Esophagus (tissue), 2 donors: Measurements from ENCODE around the gene UBE2V1. TPM values are rescaled to one million over a fixed set of nuclear protein-coding genes. Genes with fewer than 3 reads are reported as not detected.

Source experiments
- H3K27ac ChIP-seq, 2 donors: one replicate each; pipeline ENCODE4 v1.5.1; 2013; ENCODE audit warnings: low read depth in 2 of 2, mild to moderate bottlenecking in 2 of 2, inconsistent platforms in 1 of 2, low read length in 1 of 2, moderate library complexity in 1 of 2
- H3K27me3 ChIP-seq, 2 donors: one replicate each; pipeline ENCODE4 v1.6.1; 2013; ENCODE audit warnings: low read length in 2 of 2, control low read depth in 1 of 2, mild to moderate bottlenecking in 1 of 2; ENCODE audit not compliant: insufficient read depth in 2 of 2, control insufficient read depth in 1 of 2
- H3K36me3 ChIP-seq, 2 donors: one replicate each; pipeline ENCODE4 v1.6.1; 2013; ENCODE audit warnings: low read length in 1 of 2; ENCODE audit not compliant: control insufficient read depth in 2 of 2, insufficient read depth in 2 of 2
- H3K4me1 ChIP-seq, 2 donors: one replicate each; pipeline ENCODE4 v1.6.1; 2013; ENCODE audit warnings: low read length in 1 of 2; ENCODE audit not compliant: control insufficient read depth in 2 of 2, insufficient read depth in 2 of 2
- H3K4me3 ChIP-seq, 2 donors: one replicate each; pipeline ENCODE4 v1.5.1; 2013; ENCODE audit warnings: low read length in 2 of 2, mild to moderate bottlenecking in 2 of 2, low read depth in 1 of 2, moderate library complexity in 1 of 2
- H3K9me3 ChIP-seq, 2 donors: one replicate each; pipeline ENCODE4 v1.6.1; 2013; ENCODE audit warnings: mild to moderate bottlenecking in 2 of 2, low read depth in 1 of 2, low read length in 1 of 2, moderate library complexity in 1 of 2; ENCODE audit not compliant: control insufficient read depth in 2 of 2, insufficient read depth in 1 of 2
- WGBS, 2 donors: extraction: QIAGEN DNeasy Blood & Tissue Kit; methylation state at CpG; one replicate each; pipeline ENCODE4 v1.1.7; 2013; 5-methylcytosine and 5-hydroxymethylcytosine counted together
- polyA plus RNA-seq, 2 donors: library from polyadenylated mRNA; stranded (reverse); fragments of 200-250 nt; gene quantifications; one replicate each; pipeline ENCODE4 v1.2.3, GENCODE V29; 2013
- donor health status: healthy with polysubstance abuse.
- donor health status: Bipolar disorder and iron deficiency.

Gene UBE2V1
- polyA plus RNA-seq, 2 donors = 57.4 to 73.1 TPM

DNA sequence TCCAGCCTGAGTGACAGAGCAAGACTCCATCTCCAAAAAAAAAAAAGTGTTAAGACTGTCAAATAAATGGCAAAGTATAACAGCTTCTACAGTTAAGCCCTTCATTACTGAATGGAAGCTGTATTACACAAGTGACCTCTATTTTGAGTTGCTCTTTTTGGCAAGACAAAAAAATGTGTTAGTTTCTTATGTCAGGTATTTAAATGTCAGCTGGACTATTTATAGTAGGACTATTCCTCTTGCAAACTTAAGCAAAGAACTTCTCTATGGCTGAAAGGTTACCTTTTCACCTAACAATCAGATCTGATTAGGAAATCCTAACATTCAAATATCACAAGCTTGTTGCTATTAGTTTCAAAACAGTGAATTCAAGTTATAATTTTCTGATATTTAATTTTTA is 12.4 kb downstream of the UBE2V1 start:
- Histone ChIP-seq H3K27me3 (no peaks in the 10 kb centered on the region), H3K27ac (no peak overlapping the region), H3K36me3 (peaks cover 0 to 8% of the 10 kb centered on the region in 2 donors), H3K4me1 (peaks cover 0 to 10% of the 10 kb centered on the region in 2 donors), H3K4me3 (no peak overlapping the region), H3K9me3 (no peaks in the 10 kb centered on the region)

DNA sequence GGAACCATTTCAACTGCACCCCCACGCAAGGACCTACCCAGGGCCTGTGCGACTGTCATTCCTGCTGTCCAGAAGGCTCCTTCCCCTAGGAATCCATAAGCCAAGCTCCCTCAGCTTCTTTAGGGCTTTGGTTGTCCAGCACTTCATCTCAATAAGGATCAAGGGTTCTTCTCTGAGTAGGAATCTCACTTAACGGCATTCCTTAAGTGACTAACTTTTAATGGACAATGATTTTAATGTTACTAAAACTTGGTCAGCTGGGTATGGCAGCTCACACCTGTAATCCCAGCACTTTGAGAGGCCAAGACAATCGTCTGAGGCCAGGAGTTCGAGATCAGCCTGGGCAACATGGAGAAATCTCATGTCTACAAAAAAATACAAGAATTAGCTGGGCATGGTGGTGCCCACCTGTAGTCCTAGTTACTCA is 13.4 kb downstream of the UBE2V1 start:
- Histone ChIP-seq H3K27me3 (no peaks in the 10 kb centered on the region), H3K9me3 (no peaks in the 10 kb centered on the region), H3K36me3 (peaks cover 0 to 13% of the 10 kb centered on the region in 2 donors), H3K4me3 (no peak overlapping the region), H3K27ac (peak overlapping the region; percentile 84), H3K4me1 (peaks cover 0 to 10% of the 10 kb centered on the region in 2 donors)
- WGBS, 2 donors = 84 to 86% methylated on average over 5 of the region's 5 CpGs

DNA sequence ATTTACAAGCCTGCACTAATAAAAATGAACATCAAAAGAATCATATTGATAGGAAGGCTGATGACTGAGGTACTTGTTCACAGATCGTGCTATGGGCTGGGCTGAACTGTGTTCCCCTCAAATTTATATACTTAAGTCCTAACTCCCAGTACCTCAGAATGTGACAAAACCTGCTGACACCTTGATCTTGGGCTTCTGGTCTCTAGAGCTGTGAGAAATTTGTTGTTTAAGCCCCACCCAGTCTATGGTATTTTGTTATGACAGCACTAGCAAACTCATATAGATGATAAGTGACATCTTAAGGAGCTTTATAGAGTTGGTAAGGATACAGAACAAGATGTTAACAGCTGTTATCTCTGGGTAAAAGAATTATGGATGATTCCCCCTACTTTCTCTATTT is 13.8 kb downstream of the UBE2V1 start:
- H3K27ac ChIP-seq = peak overlapping the region; percentile 84
- H3K27me3 ChIP-seq = no peaks in the 10 kb centered on the region
- no peak overlapping the region for H3K4me3 ChIP-seq
- no peaks in the 10 kb centered on the region for H3K9me3 ChIP-seq
- peaks cover 0 to 14% of the 10 kb centered on the region in 2 donors for H3K36me3 ChIP-seq
- peaks cover 0 to 10% of the 10 kb centered on the region in 2 donors for H3K4me1 ChIP-seq
- WGBS, 2 donors = 43 to 45% methylated on average over 1 of the region's 1 CpG

DNA sequence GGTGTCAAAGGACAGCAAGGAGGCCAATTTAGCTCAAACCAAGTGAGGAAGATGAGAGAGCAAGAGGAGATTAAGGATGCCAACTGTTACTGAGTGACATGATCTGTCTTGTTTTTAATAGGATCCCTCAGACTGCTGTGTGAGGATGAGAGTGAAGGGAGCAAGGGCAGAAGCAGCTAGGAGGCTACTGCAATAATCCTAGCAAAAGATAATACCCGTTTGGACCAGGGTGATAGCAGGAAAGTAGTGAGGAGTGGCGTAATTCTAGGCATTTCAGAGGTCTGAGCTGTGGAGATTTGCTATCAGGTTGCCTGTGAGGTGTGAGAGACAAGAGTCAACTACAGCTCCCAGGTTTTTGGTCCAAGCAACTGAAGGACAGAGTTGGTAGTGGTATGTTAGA is 14.7 kb downstream of the UBE2V1 start:
- H3K9me3 ChIP-seq = no peaks in the 10 kb centered on the region
- WGBS, 2 donors = 64 to 79% methylated on average over 2 of the region's 2 CpGs
- no peaks in the 10 kb centered on the region for H3K27me3 ChIP-seq
- H3K27ac ChIP-seq = peak overlapping the region; percentile 12 to 33
- H3K4me3 ChIP-seq = no peak overlapping the region
- H3K36me3 ChIP-seq = peaks cover 0 to 16% of the 10 kb centered on the region in 2 donors
- H3K4me1 ChIP-seq = peaks cover 0 to 10% of the 10 kb centered on the region in 2 donors

DNA sequence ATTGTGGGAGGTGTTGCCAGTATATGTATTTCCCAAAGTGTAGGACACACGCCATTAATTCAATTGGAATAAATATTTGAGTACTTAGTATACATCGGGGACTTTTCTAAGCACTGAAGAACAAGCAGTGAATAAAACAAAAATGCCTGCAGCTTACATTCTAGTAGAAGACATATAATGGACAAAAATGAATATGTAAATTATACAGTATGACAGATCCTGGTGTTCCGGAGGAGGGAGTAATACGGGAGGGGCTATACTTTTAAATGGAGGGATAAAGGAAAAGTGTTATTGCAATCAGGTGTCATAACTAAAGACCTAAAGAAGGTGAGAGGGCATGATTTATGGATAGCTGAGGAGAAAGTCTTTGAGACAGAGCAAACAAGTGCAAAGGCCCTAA is 15.1 kb downstream of the UBE2V1 start:
- Histone ChIP-seq H3K4me1 (peaks cover 0 to 10% of the 10 kb centered on the region in 2 donors), H3K27ac (peak overlapping the region in 1 of 2 donors; percentile 33), H3K4me3 (no peak overlapping the region), H3K36me3 (peaks cover 0 to 16% of the 10 kb centered on the region in 2 donors), H3K9me3 (no peaks in the 10 kb centered on the region), H3K27me3 (no peaks in the 10 kb centered on the region)
- WGBS, 2 donors = 77 to 87% methylated on average over 4 of the region's 4 CpGs

DNA sequence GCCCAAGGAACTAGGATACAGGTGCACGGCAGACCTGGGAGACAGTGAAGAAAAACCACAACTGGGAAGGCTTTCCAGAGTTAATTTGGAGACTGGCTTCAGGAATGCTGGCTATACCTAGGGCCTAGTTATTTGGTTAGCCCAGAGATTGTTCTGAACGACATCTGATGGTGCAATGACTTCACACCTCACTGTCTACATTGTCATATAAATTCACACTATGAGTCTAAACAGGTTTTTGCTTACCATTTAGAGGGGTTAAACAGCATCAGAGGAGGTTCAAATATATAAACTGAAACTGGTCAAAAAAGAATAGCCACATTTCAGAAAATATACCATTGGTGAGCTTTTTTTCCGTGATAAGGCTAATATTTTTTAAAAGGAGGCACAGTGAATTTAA is 16.7 kb downstream of the UBE2V1 start:
- H3K27me3 ChIP-seq = no peaks in the 10 kb centered on the region
- peak overlapping the region; percentile 70 to 73 for H3K27ac ChIP-seq
- H3K9me3 ChIP-seq = no peaks in the 10 kb centered on the region
- 87 to 90% methylated on average over 3 of the region's 3 CpGs for WGBS, 2 donors
- H3K36me3 ChIP-seq = peaks cover 0 to 14% of the 10 kb centered on the region in 2 donors
- no peak overlapping the region for H3K4me3 ChIP-seq
- H3K4me1 ChIP-seq = peaks cover 0 to 10% of the 10 kb centered on the region in 2 donors

DNA sequence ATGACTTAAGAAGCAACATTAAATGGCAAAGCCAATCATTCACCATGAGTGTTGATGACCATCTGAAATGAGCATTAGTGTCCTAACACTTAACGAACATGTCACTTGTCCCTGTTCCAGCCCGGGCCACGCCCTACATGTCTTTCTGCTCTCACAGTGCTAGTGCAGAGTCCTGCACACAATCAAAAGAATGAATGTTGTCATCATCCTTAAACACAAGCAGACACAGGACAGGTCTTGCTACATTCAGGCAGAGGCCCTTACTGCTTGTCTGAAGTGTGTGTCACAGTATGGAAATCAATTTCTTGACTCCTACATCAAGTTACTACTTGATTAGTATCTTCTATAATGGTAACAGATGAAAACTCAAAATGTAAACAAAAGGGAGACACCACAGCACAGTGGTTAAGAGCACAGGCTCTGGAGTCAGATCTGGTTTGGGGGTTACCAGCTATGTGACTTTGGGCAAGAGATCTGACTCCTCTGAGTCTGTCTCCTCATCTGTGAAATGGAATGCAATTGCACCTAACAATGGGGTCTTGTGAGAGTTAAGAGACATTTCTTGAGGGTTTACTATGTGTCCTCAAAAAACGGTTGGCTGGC is 17.4 kb downstream of the UBE2V1 start:
- Histone ChIP-seq H3K27me3 (no peaks in the 10 kb centered on the region), H3K36me3 (peaks cover 0 to 14% of the 10 kb centered on the region in 2 donors), H3K27ac (peak overlapping the region; percentile 70 to 73), H3K9me3 (no peaks in the 10 kb centered on the region), H3K4me1 (peaks cover 0 to 10% of the 10 kb centered on the region in 2 donors), H3K4me3 (no peak overlapping the region)
- 54 to 61% methylated on average over 4 of the region's 4 CpGs for WGBS, 2 donors

DNA sequence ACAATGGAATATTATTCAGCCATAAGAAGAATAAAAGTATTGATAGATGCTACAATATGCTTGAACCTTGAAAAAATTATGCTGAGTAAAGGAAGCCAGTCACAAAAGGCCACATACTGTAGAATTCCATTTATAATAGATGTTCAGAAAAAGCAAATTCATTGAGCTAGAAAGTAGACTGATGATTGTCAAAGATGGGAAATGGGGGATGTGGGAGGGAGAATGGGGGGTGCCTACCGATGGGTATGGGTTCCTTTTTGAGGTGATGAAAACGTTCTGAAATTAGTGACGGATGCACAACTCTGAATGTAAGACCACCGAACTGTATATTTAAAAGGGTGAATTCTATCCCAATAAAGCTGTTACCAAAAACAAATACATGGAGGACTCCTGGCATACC is 18.4 kb downstream of the UBE2V1 start:
- Histone ChIP-seq H3K9me3 (no peaks in the 10 kb centered on the region), H3K4me3 (no peak overlapping the region), H3K4me1 (peaks cover 0 to 9% of the 10 kb centered on the region in 2 donors), H3K36me3 (peaks cover 0 to 14% of the 10 kb centered on the region in 2 donors), H3K27me3 (no peaks in the 10 kb centered on the region), H3K27ac (no peak overlapping the region)
- 91% methylated on average over 4 of the region's 4 CpGs for WGBS, 2 donors

DNA sequence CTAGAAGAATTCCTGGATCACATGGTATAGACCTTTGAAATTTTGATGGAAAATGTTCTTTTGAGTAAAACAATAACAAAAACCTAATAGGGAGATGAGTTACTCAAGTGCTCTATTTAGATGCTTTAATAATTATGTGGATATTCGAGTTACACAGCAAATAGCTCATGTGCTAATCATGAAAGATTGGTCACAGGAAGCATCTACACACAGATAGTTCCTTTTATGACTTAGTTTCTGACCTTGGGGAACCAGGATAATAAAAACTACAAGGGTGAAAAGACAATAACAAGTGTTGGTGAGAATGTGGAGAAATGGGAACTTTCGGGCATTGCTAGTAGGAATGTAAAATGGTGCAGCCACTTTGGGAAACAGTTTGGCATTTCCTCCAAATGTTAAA is 19.7 kb downstream of the UBE2V1 start:
- peaks cover 0 to 5% of the 10 kb centered on the region in 2 donors for H3K4me1 ChIP-seq
- H3K27me3 ChIP-seq = no peaks in the 10 kb centered on the region
- peaks cover 0 to 19% of the 10 kb centered on the region in 2 donors for H3K36me3 ChIP-seq
- 83 to 84% methylated on average over 2 of the region's 2 CpGs for WGBS, 2 donors
- H3K27ac ChIP-seq = peak overlapping the region in 1 of 2 donors; percentile 6
- no peaks in the 10 kb centered on the region for H3K9me3 ChIP-seq
- no peak overlapping the region for H3K4me3 ChIP-seq

DNA sequence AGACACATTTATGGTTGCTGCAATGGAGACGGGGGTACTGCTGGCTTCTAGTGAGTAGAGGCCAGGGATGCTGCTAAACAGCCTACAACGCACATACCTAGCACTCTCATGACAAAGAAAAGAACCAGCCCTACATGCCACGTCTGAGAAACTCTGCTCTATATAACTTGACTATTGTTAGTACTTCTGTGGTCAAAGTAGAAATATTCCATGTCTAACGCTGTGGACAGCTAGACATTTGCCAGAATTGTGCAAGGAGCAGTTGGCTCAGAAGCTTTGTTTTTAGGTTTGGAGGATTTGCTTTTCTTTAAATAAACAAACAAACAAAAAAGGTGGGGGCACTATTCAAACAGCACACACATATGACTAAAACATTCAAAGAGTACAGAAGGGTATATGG is 20.5 kb downstream of the UBE2V1 start:
- 84% methylated on average over 4 of the region's 4 CpGs for WGBS, 2 donors
- H3K4me3 ChIP-seq = no peak overlapping the region
- no peaks in the 10 kb centered on the region for H3K9me3 ChIP-seq
- H3K36me3 ChIP-seq = peaks cover 0 to 19% of the 10 kb centered on the region in 2 donors
- peaks cover 0 to 3% of the 10 kb centered on the region in 2 donors for H3K4me1 ChIP-seq
- H3K27me3 ChIP-seq = no peaks in the 10 kb centered on the region
- H3K27ac ChIP-seq = no peak overlapping the region
